Panc1 (cell line): ENCODE measurements around the gene LILRA5. TPM values are rescaled to one million over a fixed set of nuclear protein-coding genes. Genes with fewer than 3 reads are reported as not detected.

Source experiments
- ATAC-seq: fragments of 200-7000 bp; cut with Tn5 transposase; 2 replicates; pipeline ENCODE4 v1.9.1; 2020; ENCODE audit warnings: mild to moderate bottlenecking, moderate library complexity
- BruUV-seq: library from RNA; stranded (reverse); fragments of 400-500 nt; replicated peaks from 2 replicates; lab custom pipeline; 2021; lab: Mats Ljungman, UMichigan
- CTCF ChIA-PET: fragments of 300-600 bp; sonication (Branson Sonifier 250); formaldehyde crosslinking; loops from one replicate; lab custom pipeline; 2022; ENCODE audit warnings: antibody characterized with exemption; lab: Charles Lee
- POLR2A ChIA-PET: fragments of 300-600 bp; sonication (Branson Sonifier 250); formaldehyde crosslinking; loops from one replicate; lab custom pipeline; 2022; ENCODE audit warnings: antibody characterized with exemption; lab: Charles Lee
- DNase-seq: peaks from one replicate; pipeline ENCODE4 v3.0.0-alpha.2; 2010; ENCODE audit warnings: low read depth, low spot score
- H3K27ac ChIP-seq: 2 replicates; pipeline ENCODE4 v1.5.1; 2011; ENCODE audit warnings: mild to moderate bottlenecking, low read length, inconsistent platforms
- H3K27me3 ChIP-seq: fragments of 200-500 bp; sonication (Bioruptor generic); 2 replicates; pipeline ENCODE4 v1.6.0; 2014; ENCODE audit warnings: low read length, inconsistent platforms; ENCODE audit not compliant: control insufficient read depth, insufficient read depth
- H3K36me3 ChIP-seq: fragments of 200-500 bp; sonication (Bioruptor generic); 2 replicates; pipeline ENCODE4 v1.5.1; 2014; ENCODE audit warnings: inconsistent platforms, mild to moderate bottlenecking, low read length, moderate library complexity; ENCODE audit not compliant: control insufficient read depth, insufficient read depth
- H3K4me1 ChIP-seq: 2 replicates; pipeline ENCODE4 v1.5.1; 2011; ENCODE audit warnings: inconsistent platforms, mild to moderate bottlenecking, low read length, moderate library complexity; ENCODE audit not compliant: control insufficient read depth, insufficient read depth
- H3K4me3 ChIP-seq, 2 experiments: 2 replicates each; pipeline ENCODE4 v1.5.1; 2011 to 2012; ENCODE audit warnings: low read depth in 2 of 2, low read length in 2 of 2, mild to moderate bottlenecking in 2 of 2, inconsistent platforms in 1 of 2, moderate library complexity in 1 of 2
- H3K9me3 ChIP-seq: fragments of 200-500 bp; sonication (Bioruptor generic); 2 replicates; pipeline ENCODE4 v1.5.1; 2014; ENCODE audit warnings: low read depth, mild to moderate bottlenecking, inconsistent platforms, low read length, moderate library complexity; ENCODE audit not compliant: control insufficient read depth, insufficient read depth
- CTCF ChIP-seq: fragments of 450-650 bp; IDR thresholded peaks from 2 replicates; pipeline ENCODE4 v1.5.1; 2017; ENCODE audit warnings: mild to moderate bottlenecking
- POLR2AphosphoS5 ChIP-seq: IDR thresholded peaks from 2 replicates; pipeline ENCODE4 v1.6.1; 2012; ENCODE audit warnings: mild to moderate bottlenecking, low read depth, low read length, moderate library complexity
- REST ChIP-seq, 2 experiments: IDR thresholded peaks; 2 replicates each; pipeline ENCODE4 v1.6.1; 2011 to 2012; ENCODE audit warnings: low read depth in 2 of 2, control low read depth in 1 of 2, low read length in 1 of 2, mild to moderate bottlenecking in 1 of 2, moderate library complexity in 1 of 2; ENCODE audit not compliant: insufficient read depth in 1 of 2
- SIN3A ChIP-seq: IDR thresholded peaks from 2 replicates; pipeline ENCODE4 v1.6.1; 2012; ENCODE audit warnings: low read depth, mild to moderate bottlenecking, low read length, moderate library complexity, borderline replicate concordance; ENCODE audit not compliant: insufficient read depth
- TCF7L2 ChIP-seq: IDR thresholded peaks from 2 replicates; pipeline ENCODE4 v1.6.1; 2011; ENCODE audit warnings: mild to moderate bottlenecking, low read depth, low read length, inconsistent platforms
- in situ Hi-C: cut with HindIII; loops from 2 replicates; pipeline ENCODE4 v1.10.0; 2016; ENCODE audit warnings: low sequenced_read_pairs, low pct_unique_long_range_greater_than_20kb
- intact Hi-C: fragments of 100-400 bp; cut with micrococcal nuclease; formaldehyde crosslinking; loops from one replicate; pipeline ENCODE4 v1.10.0; 2022; ENCODE audit not compliant: unreplicated experiment
- total RNA-seq: library from RNA; stranded (reverse); gene quantifications from one replicate; pipeline ENCODE4 v1.2.1, GENCODE V29; 2021; ENCODE audit not compliant: unreplicated experiment

Gene LILRA5
- total RNA-seq, 1 experiment from 2014 or later, result not detected

- H3K4me1 ChIP-seq, result no peaks in the 10 kb centered on the region
- no peak overlapping the region for H3K27ac ChIP-seq
- in situ Hi-C loops, result no loop called here
- no peak for DNase-seq
- intact Hi-C loops, result loop anchor here (5.0 kb wide), 1 partner anchor 333 kb away; the partner anchor contains the start of gene LILRB1
- no peaks in the 10 kb centered on the region for H3K36me3 ChIP-seq
- peaks cover 29% of the 10 kb centered on the region for H3K27me3 ChIP-seq
- BruUV-seq, result no TSS peak
- no peaks in the 10 kb centered on the region for H3K9me3 ChIP-seq
- H3K4me3 ChIP-seq, result no peak overlapping the region
- ATAC-seq, result no peak
- POLR2A ChIA-PET, result no interaction called here
- CTCF ChIA-PET, result interaction anchor here (0.8 kb wide), 1 partner anchor 83 kb away, joined by 4 read pairs; no protein-coding TSS in a partner anchor
- TF ChIP-seq SIN3A (no peak), POLR2AphosphoS5 (no peak), CTCF (no peak), TCF7L2 (no peak), REST (IDR thresholded peaks at IDR 0.05; ENCODE audit: insufficient read depth in 1 of 2, low read depth in 2 of 2, low read length in 1 of 2) (no peak)
These were observed 13.9 kb downstream of the LILRA5 start for GRCh38 chr19:54299126-54299498.

GRCh38 chr19:54298357-54299125 is 14.4 kb downstream of the LILRA5 start:
- intact Hi-C loops, result loop anchor here (5.0 kb wide), 1 partner anchor 334 kb away; the partner anchor contains the start of gene LILRB1
- Histone ChIP-seq H3K4me1 (no peaks in the 10 kb centered on the region), H3K9me3 (no peaks in the 10 kb centered on the region), H3K27ac (no peak overlapping the region), H3K36me3 (no peaks in the 10 kb centered on the region), H3K4me3 (no peak overlapping the region), H3K27me3 (peaks cover 33% of the 10 kb centered on the region)
- BruUV-seq, result no TSS peak
- TF ChIP-seq CTCF (no peak), POLR2AphosphoS5 (no peak), SIN3A (no peak), REST (IDR thresholded peaks at IDR 0.05; ENCODE audit: insufficient read depth in 1 of 2, low read depth in 2 of 2, low read length in 1 of 2) (no peak), TCF7L2 (no peak)
- ATAC-seq (peak; percentile 33), DNase-seq (no peak)
- POLR2A ChIA-PET, result interaction anchor here (0.6 kb wide), 1 partner anchor 20 kb away, joined by 7 read pairs; no protein-coding TSS in a partner anchor
- CTCF ChIA-PET, result no interaction called here
- in situ Hi-C loops, result no loop called here
